NCI-H1436 treated with DMSO at 0.1 percent for 48 hours (cell line): Measurements from ENCODE around the gene TAF1C.

Source experiments
- DNase-seq: peaks from one replicate; lab custom pipeline; 2025; lab: John Stamatoyannopoulos, UW

The TAF1C gene

DNA sequence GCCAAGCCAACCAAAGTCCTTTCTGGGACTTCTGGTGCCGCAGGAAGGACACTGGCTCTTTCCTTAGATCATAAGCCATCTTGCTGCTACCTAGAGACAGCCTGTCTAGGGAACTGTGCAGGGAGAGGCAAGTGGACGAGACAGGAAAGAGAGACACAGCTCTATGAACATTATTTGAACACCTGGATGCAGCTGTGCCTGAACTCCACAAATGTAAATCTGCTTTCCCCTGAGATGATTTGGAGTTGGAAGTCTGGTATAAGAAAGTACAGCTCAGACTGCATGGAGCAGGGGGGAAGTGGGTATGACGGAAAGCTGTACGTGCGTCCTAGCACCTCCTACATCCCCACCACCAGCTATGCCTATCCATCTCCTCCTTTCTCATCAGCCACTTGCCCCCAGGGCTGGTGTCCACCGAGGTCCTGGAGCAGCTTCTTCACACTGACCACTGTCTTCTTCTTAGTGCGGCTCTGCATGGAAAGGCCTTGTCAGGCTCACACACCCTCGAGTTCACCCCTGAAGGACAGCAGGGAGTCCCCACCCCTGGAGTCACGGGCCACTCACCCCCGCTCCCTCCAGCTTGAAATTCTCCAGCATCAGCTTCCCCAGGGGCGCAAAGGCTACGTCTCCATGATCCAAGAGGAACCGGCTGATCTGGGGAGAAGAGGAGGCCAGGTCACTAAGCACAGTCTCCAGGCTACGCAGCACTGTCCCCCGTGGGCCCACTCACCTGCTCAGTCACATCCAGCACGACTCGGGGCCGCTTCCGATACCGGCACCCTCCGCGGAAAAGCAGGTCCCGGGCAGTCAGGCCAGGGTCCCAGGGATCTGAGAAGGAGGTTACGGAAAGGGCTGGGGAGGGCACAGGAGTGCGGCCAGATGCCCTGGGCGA is 3.9 kb downstream of the TAF1C start:
- DNase-seq: no peak

DNA sequence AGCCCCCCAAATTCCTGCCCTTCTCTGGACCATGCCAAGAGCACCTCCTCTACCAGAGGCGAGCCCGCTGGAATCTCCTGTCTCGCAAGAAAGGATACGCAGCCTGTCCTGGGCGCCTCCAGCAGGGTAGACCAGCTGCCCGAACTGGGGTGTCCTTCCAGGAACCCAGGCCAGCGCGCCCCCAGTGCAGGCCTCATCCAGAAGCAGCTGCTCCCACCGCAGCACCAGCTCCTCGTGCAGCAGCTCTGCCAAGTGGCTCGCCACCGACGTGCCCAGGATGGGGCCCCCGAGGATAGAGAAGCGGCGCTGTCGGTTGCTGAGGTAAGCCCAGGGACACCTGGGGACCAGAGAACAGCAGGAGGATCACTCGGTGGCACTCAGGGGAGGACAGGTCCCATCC is 4.8 kb downstream of the TAF1C start:
- no peak for DNase-seq

DNA sequence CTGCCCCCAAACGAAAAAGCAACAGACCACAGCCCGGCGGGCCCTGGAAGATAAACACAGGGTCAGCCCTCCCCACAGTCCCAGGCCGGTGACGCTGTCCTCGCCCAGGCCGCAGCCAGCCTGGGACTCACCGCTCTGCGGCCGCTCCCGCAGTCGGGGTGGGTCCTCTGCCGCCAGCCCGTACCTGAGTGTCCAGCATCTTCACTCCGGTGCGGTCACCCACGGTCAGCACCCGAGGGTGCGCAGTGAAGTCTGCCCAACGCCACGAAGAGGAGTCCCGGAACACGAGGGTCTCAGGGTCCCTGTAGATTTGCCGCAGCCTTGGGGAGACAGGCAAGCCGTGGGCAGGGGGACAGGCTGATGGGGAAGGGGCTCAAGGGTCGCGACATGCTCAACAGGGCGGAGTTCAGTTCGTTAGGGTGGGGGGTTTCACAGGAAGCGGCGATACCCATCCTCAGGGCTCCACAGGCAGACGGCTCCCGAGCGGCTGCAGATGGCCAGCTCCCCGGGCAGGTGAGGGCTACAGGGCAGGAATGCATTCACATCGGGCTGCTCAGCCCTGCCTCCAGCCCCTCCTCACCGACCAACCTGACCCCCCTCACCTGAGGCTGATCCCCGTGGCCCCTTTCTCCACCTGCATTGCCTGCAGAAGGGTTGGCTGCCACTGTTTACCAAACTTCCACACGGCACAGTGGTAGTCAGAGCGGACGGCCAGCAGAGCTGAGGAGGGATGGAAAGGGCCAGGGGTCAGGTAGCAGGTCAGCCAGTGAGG is 5.5 kb downstream of the TAF1C start:
- DNase-seq: no peak

DNA sequence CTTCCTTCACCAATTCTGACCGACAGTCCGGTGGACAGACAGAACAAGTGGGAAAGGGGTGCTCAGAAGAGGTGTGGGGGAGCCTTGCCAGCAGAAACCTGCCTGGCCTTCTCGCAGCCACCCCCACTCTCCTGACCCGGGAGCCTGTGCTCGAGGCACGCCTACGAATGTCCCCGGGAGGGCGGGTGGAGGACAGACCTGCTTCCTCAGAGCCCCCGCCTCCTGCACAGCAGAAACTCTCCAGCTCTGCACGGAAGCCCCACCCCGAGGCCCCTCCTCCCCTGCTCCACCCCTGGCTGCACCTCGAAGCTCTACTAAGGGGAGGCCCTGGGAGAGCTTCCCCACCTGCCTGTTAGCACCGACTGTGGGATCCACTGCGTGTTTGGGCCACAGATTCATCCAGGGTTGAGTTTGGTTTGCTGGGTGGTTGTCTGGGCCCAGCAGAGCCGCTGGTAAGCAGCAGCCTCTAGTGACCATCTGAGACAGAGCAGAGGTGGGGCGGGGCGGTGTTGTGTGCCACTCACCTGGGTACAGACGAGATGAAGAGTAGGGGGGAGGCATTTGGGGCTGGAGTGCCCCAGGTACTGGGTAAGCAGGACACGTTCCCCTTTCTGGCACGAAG is 6.2 kb downstream of the TAF1C start:
- DNase-seq: no peak

DNA sequence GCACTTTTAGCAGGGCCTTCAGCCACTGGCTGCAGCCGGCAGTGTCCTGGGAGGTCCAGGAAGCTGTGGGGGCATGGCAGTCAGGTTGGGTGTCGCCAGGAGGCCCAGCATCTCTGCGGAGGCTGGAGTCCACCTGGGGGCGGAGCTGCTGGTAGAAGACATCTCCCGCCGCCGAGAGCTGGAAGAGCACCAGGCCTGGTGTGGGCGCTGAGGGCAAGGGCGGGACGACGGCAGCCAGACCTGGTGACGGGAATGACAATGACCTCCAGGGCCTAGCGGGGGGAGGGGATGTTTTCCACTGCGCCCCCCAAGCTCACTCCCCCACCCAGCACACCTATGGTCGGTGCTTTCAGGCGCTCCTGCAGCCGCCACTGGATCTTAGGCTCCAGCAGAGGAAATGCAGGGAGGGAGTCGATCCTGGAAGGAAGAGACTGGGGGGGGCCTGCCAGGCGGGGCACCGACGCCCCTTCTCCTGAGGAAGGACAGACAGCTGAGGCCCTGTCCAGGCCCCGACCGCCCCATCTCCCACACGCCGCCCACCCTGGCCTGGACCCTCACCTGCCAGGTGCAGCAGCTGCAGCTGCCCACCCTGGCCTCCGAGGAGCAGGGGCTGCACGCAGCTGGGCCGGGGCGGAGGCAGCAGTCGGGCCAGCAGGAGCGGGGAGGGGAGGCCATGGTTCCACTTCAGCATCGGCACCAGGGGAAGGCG is 7.1 kb downstream of the TAF1C start:
- DNase-seq: no peak

DNA sequence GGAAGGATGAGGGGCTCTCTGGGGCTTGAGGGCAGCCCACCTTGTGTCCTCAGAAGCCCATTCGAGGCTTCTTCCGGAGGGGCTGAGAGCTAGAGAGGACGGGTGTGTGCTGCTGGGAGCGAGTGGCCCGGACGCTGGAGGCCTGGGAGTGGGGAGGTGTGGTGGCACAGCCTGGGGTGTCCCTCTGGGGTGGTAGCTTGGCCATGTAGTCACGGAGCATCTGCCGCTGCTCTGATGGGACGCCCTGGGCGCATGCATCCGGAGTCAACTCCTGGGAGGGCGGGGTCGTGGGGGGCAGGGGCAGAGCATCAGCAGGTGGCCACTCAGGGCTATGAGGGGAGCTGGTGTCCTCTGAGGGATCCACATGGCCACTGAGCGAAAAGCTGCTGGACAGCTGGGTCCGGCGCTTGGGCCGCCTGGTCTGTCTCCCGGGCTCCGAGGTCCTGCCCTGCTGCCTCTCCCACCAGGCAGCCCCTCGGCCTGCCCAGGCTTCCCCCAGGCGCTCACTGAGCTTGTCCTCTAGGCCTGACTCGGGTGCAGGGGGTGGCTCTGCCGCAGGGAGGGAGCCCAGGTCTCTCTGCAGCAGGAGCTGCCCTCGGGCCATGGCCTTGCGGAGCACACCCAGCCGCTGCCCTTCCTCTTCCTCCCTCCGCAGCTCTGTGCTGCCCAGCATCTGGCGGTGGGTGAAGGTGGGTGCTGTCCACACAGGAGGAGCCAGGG is 7.8 kb downstream of the TAF1C start:
- DNase-seq: no peak

DNA sequence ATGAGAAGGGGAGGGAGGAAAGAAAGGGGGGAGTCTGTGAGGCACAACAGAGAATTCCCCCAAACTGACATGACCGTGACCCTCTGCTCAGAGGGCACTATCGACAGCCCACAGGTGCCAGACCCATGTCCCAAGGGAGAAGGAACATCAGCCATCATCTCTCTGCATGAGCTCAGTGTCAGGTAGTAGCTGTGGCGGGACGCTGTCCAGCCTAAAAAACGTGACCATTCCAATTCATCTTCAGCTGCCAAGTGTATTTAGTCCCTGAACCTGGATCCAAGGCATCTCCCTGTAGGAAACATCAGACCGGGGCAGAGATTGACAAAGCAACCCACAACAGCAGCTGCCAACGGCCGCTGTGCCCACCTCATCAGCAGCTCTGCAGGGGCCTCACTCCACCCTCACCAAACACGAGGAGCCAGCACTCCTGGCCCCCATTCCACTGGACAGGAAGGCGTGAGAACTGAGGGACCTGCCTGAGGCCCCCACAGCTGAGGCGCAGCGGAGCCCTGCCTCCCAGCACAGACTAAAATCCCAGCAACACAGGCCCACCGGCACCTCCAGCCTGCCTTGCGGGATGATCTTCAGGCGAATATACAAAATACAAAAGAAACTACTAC is 8.6 kb downstream of the TAF1C start:
- DNase-seq: no peak

DNA sequence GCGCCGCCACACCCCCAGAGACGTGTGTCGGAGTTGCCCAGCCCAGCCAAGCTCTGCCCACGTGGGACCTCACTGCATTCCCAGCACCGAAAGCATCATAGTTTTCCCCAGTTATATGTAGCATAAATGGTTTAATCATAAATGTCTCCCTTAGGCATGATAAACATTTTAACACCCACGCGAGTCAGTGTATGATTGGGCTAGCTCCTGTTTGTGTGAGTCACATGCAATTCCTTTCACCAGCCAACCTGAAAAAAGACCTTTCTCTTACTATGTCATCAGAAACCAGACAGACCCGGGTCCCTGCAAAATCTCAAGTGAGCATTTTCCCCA is 9.2 kb downstream of the TAF1C start:
- DNase-seq: no peak

DNA sequence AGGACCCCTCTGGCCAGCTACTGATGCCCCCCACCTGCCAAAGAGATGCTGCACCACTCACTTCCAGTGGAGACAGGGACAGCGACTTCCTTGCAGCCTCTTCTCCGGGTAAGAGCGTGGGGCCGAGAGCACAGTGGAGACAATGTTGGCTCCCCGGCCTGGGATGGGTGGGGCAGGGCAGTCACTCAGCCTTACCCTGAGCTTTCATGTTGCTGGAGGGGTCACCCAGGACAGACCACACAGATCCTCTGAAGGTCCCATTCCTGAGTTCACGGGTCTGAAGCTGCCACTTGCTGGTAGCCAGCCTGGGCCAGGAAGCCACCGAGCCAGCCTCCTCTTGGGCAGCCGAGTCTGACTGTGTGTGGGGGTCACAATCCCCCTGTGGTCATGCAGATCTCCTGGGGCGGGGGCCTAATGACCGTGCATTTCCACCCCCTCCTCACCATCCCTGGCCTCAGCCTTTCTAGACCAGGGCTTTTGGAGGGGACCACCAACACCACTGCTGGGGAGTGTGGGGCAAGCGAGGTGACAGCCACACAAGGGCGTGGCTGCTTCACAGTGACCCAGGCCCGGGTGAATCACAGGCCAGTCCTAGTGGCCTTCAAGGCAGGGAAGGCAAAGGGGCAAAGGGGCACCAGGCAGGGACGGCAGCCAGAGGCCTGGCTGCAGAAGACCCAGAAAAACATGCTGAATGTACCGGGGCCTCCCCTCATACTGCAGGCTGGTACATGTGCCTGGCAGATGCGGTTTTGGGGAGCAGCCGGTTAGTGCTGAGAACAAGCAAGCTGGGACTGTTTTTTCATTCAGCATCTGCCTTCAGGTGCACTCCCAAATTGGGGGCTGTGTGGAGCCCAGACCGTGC is 10.4 kb downstream of the TAF1C start:
- no peak for DNase-seq

DNA sequence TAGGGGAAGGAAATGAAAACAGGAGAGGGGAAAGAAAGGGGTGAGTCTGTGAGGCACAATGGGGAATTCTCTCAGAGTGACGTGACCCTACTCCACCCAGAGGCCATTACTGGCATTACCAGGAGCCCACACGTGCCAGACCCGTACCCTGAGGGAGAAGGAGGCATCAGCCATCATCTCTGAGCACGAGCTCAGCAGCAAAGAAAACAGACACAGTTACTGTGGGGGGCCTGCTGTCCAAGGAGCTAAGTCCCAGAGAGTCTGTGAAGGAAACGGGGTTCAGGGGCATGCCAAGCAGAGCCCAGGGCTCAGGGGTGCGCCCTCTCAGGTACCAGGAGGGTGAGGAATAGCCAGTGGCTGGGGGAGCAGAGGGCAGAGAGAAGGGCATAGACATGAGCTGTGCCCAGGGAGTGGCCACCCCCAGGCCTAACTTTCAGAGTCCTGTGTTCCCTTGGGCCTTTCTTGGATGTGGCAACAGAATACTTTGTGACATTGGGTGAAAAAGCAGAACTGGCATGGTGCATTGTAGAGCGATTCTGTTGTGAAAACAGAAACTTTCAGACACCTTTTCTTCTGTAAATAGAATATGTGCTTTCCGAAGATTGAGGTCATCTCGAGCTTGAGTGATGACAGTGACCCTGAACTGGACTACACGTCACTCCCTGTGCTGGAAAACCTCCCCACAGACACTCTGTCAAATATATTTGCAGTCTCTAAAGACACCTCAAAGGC is 11.3 kb downstream of the TAF1C start:
- no peak for DNase-seq

DNA sequence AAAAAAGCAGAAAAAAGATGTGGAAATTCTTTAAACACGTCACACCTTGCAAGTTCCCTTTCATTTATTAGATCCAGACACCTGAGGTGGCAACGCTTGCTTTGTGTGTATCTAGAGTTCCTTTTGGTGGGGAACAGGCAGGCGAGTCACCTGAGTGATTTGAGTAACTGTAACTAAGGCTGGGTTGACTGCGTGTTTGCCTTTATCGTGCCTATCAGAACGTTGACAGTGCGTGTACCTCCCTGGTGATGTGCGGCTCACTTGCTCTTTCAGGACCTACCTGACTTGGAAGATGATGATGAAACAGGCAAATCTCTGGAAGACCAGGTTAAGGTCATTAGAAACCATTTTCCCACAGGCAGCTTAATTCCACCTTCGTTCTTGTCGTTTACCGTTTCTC is 12.5 kb downstream of the TAF1C start:
- no peak for DNase-seq

DNA sequence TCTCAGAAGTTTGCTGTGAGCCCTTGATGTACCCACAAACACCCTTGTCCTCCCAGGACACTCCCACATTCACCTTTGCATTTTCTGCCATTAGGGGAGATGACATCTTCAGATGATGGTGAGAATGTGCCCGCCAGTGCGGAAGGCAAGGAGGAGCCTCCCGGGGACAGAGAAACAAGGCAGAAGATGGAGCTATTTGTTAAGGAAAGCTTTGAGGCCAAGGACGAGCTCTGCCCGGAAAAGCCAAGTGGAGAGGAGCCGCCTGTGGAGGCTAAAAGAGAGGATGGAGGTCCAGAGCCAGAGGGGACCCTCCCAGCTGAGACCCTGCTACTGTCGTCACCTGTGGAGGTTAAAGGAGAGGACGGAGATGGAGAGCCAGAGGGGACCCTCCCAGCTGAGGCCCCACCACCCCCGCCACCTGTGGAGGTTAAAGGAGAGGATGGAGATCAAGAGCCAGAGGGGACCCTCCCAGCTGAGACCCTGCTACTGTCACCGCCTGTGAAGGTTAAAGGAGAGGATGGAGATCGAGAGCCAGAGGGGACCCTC is 17.0 kb downstream of the TAF1C start:
- DNase-seq: no peak

DNA sequence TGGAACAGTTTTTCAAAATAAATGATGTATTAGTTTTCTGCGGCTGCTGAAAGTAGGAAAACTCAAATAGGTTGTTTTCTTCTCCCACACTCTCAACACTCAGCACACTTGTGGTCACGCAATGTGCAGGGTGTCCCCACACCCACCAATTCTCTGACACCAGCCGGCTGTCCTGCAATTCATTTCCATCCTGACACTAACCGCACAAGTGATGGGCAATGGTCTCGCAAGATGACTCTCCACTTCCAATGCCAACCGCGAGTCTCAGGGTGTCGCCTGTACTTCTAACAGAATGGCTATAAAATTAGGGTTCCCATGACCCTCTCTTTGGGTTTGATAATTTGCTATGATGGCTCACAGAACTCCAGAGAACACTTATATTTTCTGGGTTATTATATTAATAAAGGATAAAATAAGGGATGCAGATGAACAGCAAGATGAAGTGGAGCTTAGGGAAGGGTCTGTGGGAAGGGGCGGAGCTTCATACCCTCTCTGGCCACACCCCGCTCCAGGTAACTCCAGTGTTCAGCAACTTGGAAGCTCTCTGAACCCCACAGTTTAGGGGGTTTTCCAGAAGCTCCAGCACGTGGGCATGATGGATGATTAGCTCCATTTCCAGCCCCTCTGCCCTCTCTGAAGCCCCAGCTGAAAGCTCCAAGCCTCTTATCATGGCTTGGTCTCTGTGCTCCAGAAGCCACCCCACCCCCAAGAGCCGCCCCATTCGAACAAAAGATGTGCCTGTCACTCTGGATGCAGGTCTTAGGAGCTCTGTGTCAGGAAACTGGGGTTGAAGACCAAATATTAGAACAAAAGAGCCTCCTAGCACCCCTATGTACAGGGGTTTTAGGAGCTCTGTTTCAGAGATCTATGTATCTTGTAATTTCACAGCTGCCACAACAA is 19.8 kb downstream of the TAF1C start:
- no peak for DNase-seq

DNA sequence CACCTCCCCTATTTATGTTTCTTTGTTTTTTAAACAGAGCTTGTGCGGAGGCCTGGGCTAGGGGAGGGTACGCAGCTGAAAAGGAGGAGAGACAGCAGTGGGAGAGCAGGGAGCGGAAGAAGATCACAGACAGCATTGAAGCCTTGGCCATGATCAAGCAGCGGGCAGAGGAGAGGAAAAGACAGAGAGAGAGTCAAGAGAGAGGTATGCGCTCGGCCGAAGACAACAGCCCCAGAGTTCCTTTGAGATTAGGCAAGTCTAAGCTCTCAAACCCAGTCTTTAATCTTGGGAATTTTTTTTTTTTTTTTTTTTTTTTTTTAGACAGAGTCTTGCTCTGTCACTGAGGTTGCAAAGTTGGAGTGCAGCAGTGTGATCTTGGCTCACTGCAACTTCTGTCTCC is 21.1 kb downstream of the TAF1C start:
- no peak for DNase-seq

DNA sequence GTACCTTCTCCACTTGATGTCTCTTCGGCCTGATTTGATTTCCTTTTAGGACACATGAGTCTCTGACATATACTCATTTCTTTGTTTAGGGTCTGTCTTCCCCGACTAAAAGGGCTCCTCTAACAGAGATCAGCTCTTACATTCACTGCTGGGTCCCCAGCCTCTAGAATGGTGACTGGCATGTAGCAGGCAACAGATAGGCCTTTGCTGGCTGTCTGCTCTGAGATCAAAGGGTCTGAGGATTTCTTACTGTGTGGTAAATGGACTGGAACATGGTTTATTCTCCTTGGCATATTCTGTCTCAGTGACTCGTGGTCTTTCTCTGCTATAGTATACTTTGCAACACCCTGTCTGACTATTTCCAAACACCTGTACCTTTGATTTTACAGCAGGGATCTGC is 25.1 kb downstream of the TAF1C start:
- no peak for DNase-seq

DNA sequence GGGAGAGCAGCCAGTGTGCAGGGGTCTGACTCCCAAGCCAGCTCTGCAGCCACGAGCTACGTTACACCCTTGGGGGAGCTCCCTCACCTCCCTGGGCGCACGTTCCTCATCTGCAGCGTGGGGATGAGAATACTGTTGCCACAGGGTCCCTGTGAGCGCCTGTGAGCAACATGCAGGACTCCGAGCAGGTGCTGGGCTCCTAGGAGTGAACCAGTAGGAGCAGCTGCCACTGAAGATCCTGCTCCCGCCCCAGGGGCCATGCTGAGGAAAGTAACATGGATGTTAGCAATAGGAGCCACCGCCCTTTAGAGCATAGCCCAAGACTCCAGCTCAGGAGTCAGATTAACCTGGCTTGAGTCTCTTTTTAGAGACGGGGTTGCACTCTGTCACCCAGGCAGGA is 25.8 kb downstream of the TAF1C start:
- DNase-seq: no peak

DNA sequence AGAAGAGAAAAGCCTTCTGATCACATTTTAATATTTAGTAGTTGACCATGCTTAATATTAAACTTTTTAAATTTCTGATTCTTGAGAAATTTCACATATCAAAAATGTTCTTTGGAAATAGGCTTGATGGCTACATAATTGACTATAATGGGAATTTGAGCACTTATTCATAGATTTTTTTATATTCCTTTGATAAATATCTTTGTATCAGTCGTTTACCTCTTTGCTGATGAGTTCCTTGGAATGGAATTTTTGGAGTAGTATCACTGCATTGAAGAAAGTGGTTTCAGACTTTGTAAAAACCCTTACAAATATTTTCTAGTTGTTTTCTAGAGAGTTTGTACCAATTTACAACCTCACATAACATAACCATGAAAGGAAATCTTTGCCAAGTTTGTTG is 27.1 kb downstream of the TAF1C start:
- DNase-seq: no peak

DNA sequence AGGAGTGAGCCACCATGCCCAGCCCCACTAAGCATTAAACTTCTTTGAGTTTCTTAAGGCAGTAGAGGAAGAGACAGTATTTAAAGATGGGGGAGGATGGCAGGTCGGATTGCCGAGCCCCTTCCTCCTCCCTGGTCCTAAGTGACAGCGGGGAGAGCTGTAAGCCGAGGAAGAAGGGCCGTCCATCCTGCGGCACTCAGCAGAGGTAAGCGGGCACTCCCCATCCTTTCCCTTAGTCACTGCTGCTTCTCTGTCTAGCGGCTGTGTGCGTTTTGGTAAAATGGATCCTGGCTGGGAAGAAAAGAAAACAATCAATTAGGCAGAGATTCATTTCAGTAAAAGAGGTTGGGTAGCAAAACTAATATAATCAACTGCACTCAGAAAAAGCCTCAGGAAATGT is 27.9 kb downstream of the TAF1C start:
- no peak for DNase-seq
